ENCODE data around the gene UBA3. TPM values are rescaled to one million over a fixed set of nuclear protein-coding genes. Genes with fewer than 3 reads are reported as not detected.

UBA3 gene
- total and polyA plus RNA-seq, 2 experiments from 2014 or later: 73.7 to 118 TPM

- Histone ChIP-seq H3K4me1 (ENCODE audit: low read depth) (peaks cover 64% of the 10 kb centered on the region), H3K36me3 (no peaks in the 10 kb centered on the region), H3K9me3 (ENCODE audit: low read depth) (no peaks in the 10 kb centered on the region), H3K27ac (no peak overlapping the region), H3K27me3 (no peaks in the 10 kb centered on the region), H3K4me3 (peak overlapping the region; percentile 16)
- TF ChIP-seq CTCF (IDR thresholded peaks at IDR 0.05; ENCODE audit: low read depth, low read length): no peak
- peak in 1 of 2 donors; percentile 47 for DNase-seq (ENCODE audit: low read depth in 1 of 2, low spot score in 1 of 2)
These were observed 7.9 kb upstream of the UBA3 start for GRCh38 chr3:69088063-69088462.

GRCh38 chr3:69087030-69087791 is 7.0 kb upstream of the UBA3 start:
- peak in 1 of 2 donors; percentile 40 for DNase-seq (ENCODE audit: low read depth in 1 of 2, low spot score in 1 of 2)
- H3K4me1 ChIP-seq (ENCODE audit: low read depth): peaks cover 68% of the 10 kb centered on the region
- H3K9me3 ChIP-seq (ENCODE audit: low read depth): no peaks in the 10 kb centered on the region
- no peaks in the 10 kb centered on the region for H3K27me3 ChIP-seq
- peak overlapping the region; percentile 85 for H3K27ac ChIP-seq
- H3K4me3 ChIP-seq: peak overlapping the region; percentile 16
- H3K36me3 ChIP-seq: no peaks in the 10 kb centered on the region
- no peak for TF ChIP-seq CTCF (IDR thresholded peaks at IDR 0.05; ENCODE audit: low read depth, low read length)

GRCh38 chr3:69085833-69086722 is 5.9 kb upstream of the UBA3 start:
- DNase-seq (ENCODE audit: low read depth in 1 of 2, low spot score in 1 of 2): peak; percentile 63 to 95
- peaks cover 57% of the 10 kb centered on the region for H3K4me1 ChIP-seq (ENCODE audit: low read depth)
- H3K4me3 ChIP-seq: peak overlapping the region; percentile 97
- H3K36me3 ChIP-seq: no peaks in the 10 kb centered on the region
- no peaks in the 10 kb centered on the region for H3K27me3 ChIP-seq
- H3K9me3 ChIP-seq (ENCODE audit: low read depth): no peaks in the 10 kb centered on the region
- TF ChIP-seq CTCF (IDR thresholded peaks at IDR 0.05; ENCODE audit: low read depth, low read length): no peak
- H3K27ac ChIP-seq: peak overlapping the region; percentile 85

- TF ChIP-seq CTCF (IDR thresholded peaks at IDR 0.05; ENCODE audit: low read depth, low read length): no peak
- peak in 1 of 2 donors; percentile 23 for DNase-seq (ENCODE audit: low read depth in 1 of 2, low spot score in 1 of 2)
- peak overlapping the region; percentile 97 for H3K4me3 ChIP-seq
- no peaks in the 10 kb centered on the region for H3K27me3 ChIP-seq
- H3K27ac ChIP-seq: peak overlapping the region; percentile 85
- H3K4me1 ChIP-seq (ENCODE audit: low read depth): peaks cover 59% of the 10 kb centered on the region
- H3K9me3 ChIP-seq (ENCODE audit: low read depth): no peaks in the 10 kb centered on the region
- no peaks in the 10 kb centered on the region for H3K36me3 ChIP-seq
These were observed 5.1 kb upstream of the UBA3 start for GRCh38 chr3:69085168-69085832.

Data from cardiac muscle cell (in vitro differentiated cells and primary cell).